H1 (cell line): ENCODE data around the gene DNTTIP2. TPM values are rescaled to one million over a fixed set of nuclear protein-coding genes. Genes with fewer than 3 reads are reported as not detected.

Source experiments
- CTCF ChIA-PET: fragments of 300-600 bp; sonication (Branson Sonifier 250); formaldehyde crosslinking; loops from one replicate; lab custom pipeline; 2021; ENCODE audit not compliant: partially characterized antibody; lab: Charles Lee
- POLR2A ChIA-PET: fragments of 300-600 bp; sonication (Branson Sonifier 250); formaldehyde crosslinking; loops from one replicate; lab custom pipeline; 2021; ENCODE audit warnings: inconsistent platforms; ENCODE audit not compliant: partially characterized antibody; lab: Charles Lee
- DNase-seq, 2 experiments: peaks; one replicate each; pipeline versions ENCODE4 v3.0.0 to v3.0.0-alpha.2; 2010 to 2022; ENCODE audit warnings: low spot score in 2 of 2, low read depth in 1 of 2, mixed read lengths in 1 of 2
- FAIRE-seq: peaks from 2 replicates; lab custom pipeline; 2011; peaks lifted over from hg19 to GRCh38; lab: Jason Lieb, UNC
- H2AFZ ChIP-seq: 2 replicates; pipeline ENCODE4 v1.8.1; 2012; ENCODE audit warnings: low read length, inconsistent platforms
- H2AK5ac ChIP-seq: 2 replicates; pipeline ENCODE4 v1.6.1; 2013; ENCODE audit warnings: low read depth, low read length
- H2BK120ac ChIP-seq: replicated peaks from 2 replicates; pipeline ENCODE3; 2013; ENCODE audit warnings: low read depth, low read length, inconsistent platforms
- H2BK12ac ChIP-seq: 2 replicates; pipeline ENCODE4 v1.6.1; 2013; ENCODE audit warnings: low read depth, low read length
- H2BK15ac ChIP-seq: 2 replicates; pipeline ENCODE4 v1.6.1; 2013; ENCODE audit warnings: low read length
- H2BK20ac ChIP-seq: 2 replicates; pipeline ENCODE4 v1.6.1; 2013; ENCODE audit warnings: low read length
- H2BK5ac ChIP-seq: 2 replicates; pipeline ENCODE4 v1.6.1; 2013; ENCODE audit warnings: low read depth, low read length
- H3K14ac ChIP-seq: 2 replicates; pipeline ENCODE4 v1.6.1; 2013; ENCODE audit warnings: inconsistent platforms; ENCODE audit not compliant: insufficient read length
- H3K18ac ChIP-seq: 2 replicates; pipeline ENCODE4 v1.6.1; 2013; ENCODE audit warnings: low read length; ENCODE audit errors: extremely low read depth
- H3K23ac ChIP-seq: 2 replicates; pipeline ENCODE4 v1.6.1; 2013; ENCODE audit warnings: inconsistent platforms; ENCODE audit not compliant: insufficient read length
- H3K23me2 ChIP-seq: 2 replicates; pipeline ENCODE4 v1.6.1; 2013; ENCODE audit warnings: low read depth, low read length
- H3K27ac ChIP-seq: 2 replicates; pipeline ENCODE4 v1.6.1; 2011; ENCODE audit warnings: low read depth, low read length, inconsistent platforms
- H3K27me3 ChIP-seq, 4 experiments: replicated peaks in 1 of 4; 1 replicate in 1 of 4; 2 replicates in 3 of 4; pipeline versions ENCODE4 v1.6.1 to v1.8.1; 2011 to 2013; ENCODE audit warnings: low read length in 3 of 4, mild to moderate bottlenecking in 3 of 4, inconsistent platforms in 2 of 4, mixed read lengths in 2 of 4, moderate library complexity in 1 of 4; ENCODE audit not compliant: control insufficient read depth in 3 of 4, insufficient read depth in 3 of 4; ENCODE audit errors: extremely low read depth in 1 of 4
- H3K36me3 ChIP-seq, 4 experiments: 2 replicates each; pipeline versions ENCODE4 v1.6.1 to v1.8.1; 2011 to 2013; ENCODE audit warnings: mild to moderate bottlenecking in 4 of 4, low read length in 3 of 4, moderate library complexity in 2 of 4, control low read depth in 1 of 4, inconsistent platforms in 1 of 4; ENCODE audit not compliant: insufficient read depth in 4 of 4, control insufficient read depth in 2 of 4
- H3K4ac ChIP-seq: replicated peaks from 2 replicates; pipeline ENCODE3; 2013; ENCODE audit warnings: low read length, low read depth, mixed read lengths, inconsistent platforms; ENCODE audit not compliant: insufficient read length
- H3K4me1 ChIP-seq, 4 experiments: replicated peaks in 1 of 4; 1 replicate in 1 of 4; 2 replicates in 3 of 4; pipeline versions ENCODE4 v1.6.1 to v1.8.1; 2011 to 2013; ENCODE audit warnings: low read length in 3 of 4, inconsistent platforms in 2 of 4, mixed read lengths in 1 of 4; ENCODE audit not compliant: insufficient read depth in 4 of 4, control insufficient read depth in 3 of 4
- H3K4me2 ChIP-seq, 2 experiments: 2 replicates each; pipeline versions ENCODE4 v1.6.1 to v1.8.1; 2011 to 2013; ENCODE audit warnings: low read depth in 2 of 2, low read length in 2 of 2, control low read depth in 1 of 2, inconsistent platforms in 1 of 2, mild to moderate bottlenecking in 1 of 2; ENCODE audit not compliant: insufficient read depth in 1 of 2
- H3K4me3 ChIP-seq, 4 experiments: fragments of 200-600, 300-600 bp in 1 of 4; sonication (generic), shearing (Covaris generic), sonication (Bioruptor Twin) in 1 of 4; 2 replicates each; pipeline versions ENCODE4 v1.5.1 to v1.8.1; 2011 to 2016; ENCODE audit warnings: low read length in 4 of 4, low read depth in 3 of 4, control low read depth in 2 of 4, inconsistent platforms in 2 of 4, mild to moderate bottlenecking in 2 of 4, mixed read lengths in 1 of 4, moderate library complexity in 1 of 4; ENCODE audit not compliant: insufficient read depth in 2 of 4; ENCODE audit errors: extremely low read depth in 1 of 4
- H3K56ac ChIP-seq: replicated peaks from 2 replicates; pipeline ENCODE3; 2013; ENCODE audit warnings: low read depth, mild to moderate bottlenecking, mixed read lengths, low read length, inconsistent platforms; ENCODE audit not compliant: insufficient read length
- H3K79me1 ChIP-seq: 2 replicates; pipeline ENCODE4 v1.6.1; 2013; ENCODE audit warnings: low read depth, low read length, control low read depth
- H3K79me2 ChIP-seq, 2 experiments: 2 replicates each; pipeline versions ENCODE4 v1.6.1 to v1.8.1; 2012 to 2013; ENCODE audit warnings: low read length in 2 of 2, mild to moderate bottlenecking in 2 of 2, inconsistent platforms in 1 of 2; ENCODE audit not compliant: insufficient read depth in 2 of 2, control insufficient read depth in 1 of 2
- H3K9ac ChIP-seq, 4 experiments: replicated peaks in 1 of 4; 1 replicate in 1 of 4; 2 replicates in 3 of 4; pipeline versions ENCODE4 v1.6.1 to v1.8.1; 2011 to 2013; ENCODE audit warnings: low read depth in 3 of 4, low read length in 3 of 4, control low read depth in 2 of 4, mild to moderate bottlenecking in 2 of 4, moderate library complexity in 2 of 4, inconsistent platforms in 1 of 4; ENCODE audit errors: extremely low read depth in 1 of 4
- H3K9me3 ChIP-seq, 2 experiments: 2 replicates each; pipeline versions ENCODE4 v1.6.1 to v1.8.1; 2012 to 2013; ENCODE audit warnings: mild to moderate bottlenecking in 2 of 2, moderate library complexity in 2 of 2, control low read depth in 1 of 2, inconsistent platforms in 1 of 2, low read depth in 1 of 2, low read length in 1 of 2, mixed read lengths in 1 of 2; ENCODE audit not compliant: insufficient read depth in 2 of 2
- H4K20me1 ChIP-seq, 2 experiments: replicated peaks in 1 of 2; 2 replicates each; pipeline versions ENCODE3 to v1.8.1; 2011 to 2013; ENCODE audit warnings: inconsistent platforms in 2 of 2, low read length in 2 of 2, mild to moderate bottlenecking in 1 of 2; ENCODE audit not compliant: insufficient read depth in 2 of 2, control insufficient read depth in 1 of 2
- H4K5ac ChIP-seq: 2 replicates; pipeline ENCODE4 v1.6.1; 2013; ENCODE audit warnings: low read length, low read depth, mixed read lengths, inconsistent platforms; ENCODE audit not compliant: insufficient read length
- H4K8ac ChIP-seq: 2 replicates; pipeline ENCODE4 v1.8.0; 2013; ENCODE audit warnings: mild to moderate bottlenecking, moderate library complexity, low read length, inconsistent platforms; ENCODE audit not compliant: insufficient read depth; ENCODE audit errors: extremely low read depth
- H4K91ac ChIP-seq: replicated peaks from 2 replicates; pipeline ENCODE3; 2013; ENCODE audit warnings: low read length, mixed read lengths, inconsistent platforms; ENCODE audit not compliant: insufficient read length
- CBX8 ChIP-seq: fragments of 300-800, 300-1000 bp; sonication (generic); IDR thresholded peaks from 2 replicates; pipeline ENCODE4 v1.7.1; 2016; ENCODE audit warnings: low read depth, low read length, borderline replicate concordance
- JUND ChIP-seq: IDR thresholded peaks from 2 replicates; pipeline ENCODE4 v1.6.1; 2011; ENCODE audit warnings: mild to moderate bottlenecking, improper control_type of control experiment, low read length
- SIN3A ChIP-seq, 2 experiments: IDR thresholded peaks in 1 of 2; conservative IDR thresholded peaks in 1 of 2; 2 replicates each; pipeline ENCODE4 v1.6.1; 2011 to 2012; ENCODE audit warnings: low read length in 2 of 2, improper control_type of control experiment in 1 of 2, low read depth in 1 of 2, mild to moderate bottlenecking in 1 of 2
- SIX5 ChIP-seq: IDR thresholded peaks from 2 replicates; pipeline ENCODE4 v1.6.1; 2011; ENCODE audit warnings: mild to moderate bottlenecking, low read depth, low read length
- WGBS, 2 experiments: shearing (Covaris generic) in 1 of 2; methylation state at CpG; one replicate each; pipeline versions ENCODE4 v1.1.6 to v1.1.7; 2013 to 2015; ENCODE audit warnings: low lambda C conversion rate in 2 of 2, mixed read lengths in 2 of 2, inconsistent platforms in 1 of 2, low coverage in 1 of 2, missing lambda C conversion rate in 1 of 2; ENCODE audit not compliant: insufficient replicate concordance in 2 of 2, insufficient coverage in 1 of 2, insufficient read length in 1 of 2; ENCODE audit errors: extremely low coverage in 1 of 2, missing lambda C conversion rate in 1 of 2; 5-methylcytosine and 5-hydroxymethylcytosine counted together
- polyA plus RNA-seq, 7 experiments: library from polyadenylated mRNA; depleted of rRNA in 3 of 7; stranded (reverse) in 5 of 7; unstranded in 2 of 7; fragments of >200 nt in 5 of 7; fragments of 200-250 nt in 2 of 7; gene quantifications; 1 replicate in 5 of 7; 2 replicates in 1 of 7; 4 replicates in 1 of 7; pipeline versions ENCODE4 v1.2.1 to v1.2.3, GENCODE V29; 2011 to 2013; ENCODE audit warnings: missing spikeins in 2 of 7, mixed read lengths in 2 of 7
- total RNA-seq: library from RNA; stranded (reverse); fragmentation: NEBNext Ultra II Directional; extraction: Animal tissue kit (Norgen Biotek cat#: 25700); gene quantifications from 2 replicates; pipeline ENCODE4 v1.2.1, GENCODE V29; 2021
- TF ChIP-seq, protein P1 (sequence below): IDR thresholded peaks from 2 replicates; pipeline ENCODE4 v1.6.1; 2011; ENCODE audit warnings: low read length, improper control_type of control experiment

The DNTTIP2 gene
- total and polyA plus RNA-seq, 2 of the 8 experiments (the other 6 are each of a cell fraction or from before 2014, with no cell fraction given) = 6.3 to 80.4 TPM

DNA sequence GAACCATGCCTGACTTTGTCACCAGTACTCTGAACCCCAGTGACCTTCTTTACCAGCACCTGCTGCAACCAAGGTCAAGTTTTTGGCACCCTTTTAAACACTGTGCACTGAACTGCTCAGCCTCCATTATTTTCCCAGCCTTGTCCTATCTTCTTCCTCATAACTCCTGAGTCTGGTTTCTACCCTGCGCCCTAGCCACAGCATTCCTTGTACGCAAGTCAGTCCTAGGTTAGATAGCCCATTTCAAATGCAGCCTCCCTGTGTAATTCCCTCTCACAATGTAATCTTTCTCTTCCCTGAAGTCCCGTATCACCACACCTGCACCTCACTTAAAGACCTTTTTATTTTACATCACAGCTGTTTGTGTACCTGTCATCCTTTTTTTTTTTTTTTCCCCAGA is 37.2 kb downstream of the DNTTIP2 start:
- H3K9ac ChIP-seq = no peak overlapping the region
- H3K4ac ChIP-seq = no peak overlapping the region
- WGBS, 2 experiments = 93% methylated on average over 3 of the region's 3 CpGs; no CpG with 5 or more reads in 1 of the 2 experiments
- no peak for FAIRE-seq
- peaks cover 4% of the 10 kb centered on the region; the same call in 1 of the 2 replicates for H3K23me2 ChIP-seq
- H4K91ac ChIP-seq = no peak overlapping the region
- H3K79me2 ChIP-seq = no peaks in the 10 kb centered on the region
- CTCF ChIA-PET = interaction anchor here (0.6 to 14.0 kb wide), 8 partner anchors 10 to 635 kb away, joined by 3 to 324 read pairs (median 4); partner anchors contain the start of gene BCAR3
- no peaks in the 10 kb centered on the region; a peak in 1 of 8 replicates for H3K36me3 ChIP-seq
- H4K8ac ChIP-seq = no peak overlapping the region
- H3K27me3 ChIP-seq = no peaks in the 10 kb centered on the region; a peak in 1 of 7 replicates
- DNase-seq = no peak
- no peaks in the 10 kb centered on the region for H3K9me3 ChIP-seq
- H4K5ac ChIP-seq = no peak overlapping the region
- peaks cover 0 to 10% (median 3%) of the 10 kb centered on the region in 4 experiments; a peak in 2 of 7 replicates for H3K4me1 ChIP-seq
- no peak overlapping the region for H3K4me3 ChIP-seq
- H3K4me2 ChIP-seq = no peak overlapping the region
- H3K18ac ChIP-seq = no peak overlapping the region
- no peak overlapping the region for H3K27ac ChIP-seq
- H2BK20ac ChIP-seq = no peak overlapping the region
- H2BK12ac ChIP-seq = no peak overlapping the region
- no peak overlapping the region for H2BK5ac ChIP-seq
- H3K23ac ChIP-seq = no peak overlapping the region
- no peak overlapping the region for H3K56ac ChIP-seq
- peak overlapping the region; percentile 29; the same call in 1 of the 2 replicates for H2AK5ac ChIP-seq
- POLR2A ChIA-PET = interaction anchor here (0.7 kb wide), 1 partner anchor 23 kb away, joined by 3 read pairs; no protein-coding TSS in a partner anchor
- no peak overlapping the region for H2BK15ac ChIP-seq
- no peak overlapping the region for H3K14ac ChIP-seq
- H4K20me1 ChIP-seq = no peaks in the 10 kb centered on the region
- H2AFZ ChIP-seq = no peak overlapping the region
- no peak overlapping the region for H2BK120ac ChIP-seq
- H3K79me1 ChIP-seq = no peaks in the 10 kb centered on the region
- TF ChIP-seq, protein P1, sequence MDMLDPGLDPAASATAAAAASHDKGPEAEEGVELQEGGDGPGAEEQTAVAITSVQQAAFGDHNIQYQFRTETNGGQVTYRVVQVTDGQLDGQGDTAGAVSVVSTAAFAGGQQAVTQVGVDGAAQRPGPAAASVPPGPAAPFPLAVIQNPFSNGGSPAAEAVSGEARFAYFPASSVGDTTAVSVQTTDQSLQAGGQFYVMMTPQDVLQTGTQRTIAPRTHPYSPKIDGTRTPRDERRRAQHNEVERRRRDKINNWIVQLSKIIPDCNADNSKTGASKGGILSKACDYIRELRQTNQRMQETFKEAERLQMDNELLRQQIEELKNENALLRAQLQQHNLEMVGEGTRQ = no peak
- TF ChIP-seq SIX5 (no peak), SIN3A (conservative IDR thresholded peaks at IDR 0.05 in 1 of 2, IDR thresholded peaks at IDR 0.05 in 1 of 2; ENCODE audit: low read depth in 1 of 2, low read length in 2 of 2) (no peak), CBX8 (no peak), JUND (no peak)
